Activated naive CD8-positive, alpha-beta T cell (primary cell): Measurements from ENCODE around the gene PTGER2.

Experiments
- H3K27ac Mint-ChIP-seq: one replicate; pipeline ENCODE4 v1.8.0; 2021; ENCODE audit warnings: mixed read lengths
- H3K27me3 Mint-ChIP-seq: one replicate; pipeline ENCODE4 v1.8.0; 2021; ENCODE audit warnings: mixed read lengths
- H3K36me3 Mint-ChIP-seq: one replicate; pipeline ENCODE4 v1.8.0; 2021; ENCODE audit warnings: mixed read lengths
- H3K4me1 Mint-ChIP-seq: one replicate; pipeline ENCODE4 v1.8.0; 2021; ENCODE audit warnings: low read depth, mixed read lengths
- H3K4me3 Mint-ChIP-seq: one replicate; pipeline ENCODE4 v1.8.0; 2021; ENCODE audit warnings: mild to moderate bottlenecking, mixed read lengths
- H3K9me3 Mint-ChIP-seq: one replicate; pipeline ENCODE4 v1.8.0; 2021; ENCODE audit warnings: low read depth, mixed read lengths

PTGER2 gene

GRCh38 chr14:52342849-52343596, 28.9 kb downstream of the PTGER2 start:
- Mint-ChIP-seq H3K4me1 (peaks cover 7% of the 10 kb centered on the region), H3K4me3 (no peak overlapping the region), H3K27ac (no peak overlapping the region), H3K9me3 (peaks cover 3% of the 10 kb centered on the region), H3K27me3 (no peaks in the 10 kb centered on the region), H3K36me3 (peaks cover 3% of the 10 kb centered on the region)

GRCh38 chr14:52346778-52347177, 32.7 kb downstream of the PTGER2 start:
- Mint-ChIP-seq H3K27me3 (no peaks in the 10 kb centered on the region), H3K9me3 (peaks cover 3% of the 10 kb centered on the region), H3K4me1 (peaks cover 27% of the 10 kb centered on the region), H3K27ac (no peak overlapping the region), H3K4me3 (no peak overlapping the region), H3K36me3 (no peaks in the 10 kb centered on the region)

- H3K9me3 Mint-ChIP-seq = peaks cover 3% of the 10 kb centered on the region
- no peaks in the 10 kb centered on the region for H3K27me3 Mint-ChIP-seq
- peaks cover 40% of the 10 kb centered on the region for H3K4me1 Mint-ChIP-seq
- H3K36me3 Mint-ChIP-seq = no peaks in the 10 kb centered on the region
- H3K27ac Mint-ChIP-seq = no peak overlapping the region
- no peak overlapping the region for H3K4me3 Mint-ChIP-seq
Observed at GRCh38 chr14:52348279-52348678, 34.2 kb downstream of the PTGER2 start.

- H3K4me3 Mint-ChIP-seq = no peak overlapping the region
- no peaks in the 10 kb centered on the region for H3K27me3 Mint-ChIP-seq
- peaks cover 3% of the 10 kb centered on the region for H3K9me3 Mint-ChIP-seq
- no peaks in the 10 kb centered on the region for H3K36me3 Mint-ChIP-seq
- peaks cover 45% of the 10 kb centered on the region for H3K4me1 Mint-ChIP-seq
- no peak overlapping the region for H3K27ac Mint-ChIP-seq
Observed at GRCh38 chr14:52348776-52349175, 34.7 kb downstream of the PTGER2 start.

- H3K9me3 Mint-ChIP-seq = peaks cover 3% of the 10 kb centered on the region
- no peaks in the 10 kb centered on the region for H3K36me3 Mint-ChIP-seq
- peak overlapping the region; percentile 64 for H3K27ac Mint-ChIP-seq
- H3K4me3 Mint-ChIP-seq = no peak overlapping the region
- H3K27me3 Mint-ChIP-seq = no peaks in the 10 kb centered on the region
- H3K4me1 Mint-ChIP-seq = peaks cover 55% of the 10 kb centered on the region
Observed at GRCh38 chr14:52349731-52350130, 35.6 kb downstream of the PTGER2 start.

- Mint-ChIP-seq H3K9me3 (no peaks in the 10 kb centered on the region), H3K4me3 (peak overlapping the region; percentile 31), H3K27me3 (no peaks in the 10 kb centered on the region), H3K36me3 (peaks cover 2% of the 10 kb centered on the region), H3K27ac (peak overlapping the region; percentile 82), H3K4me1 (peaks cover 62% of the 10 kb centered on the region)
Observed at GRCh38 chr14:52350445-52350844, 36.3 kb downstream of the PTGER2 start.

- Mint-ChIP-seq H3K4me1 (peaks cover 69% of the 10 kb centered on the region), H3K36me3 (peaks cover 5% of the 10 kb centered on the region)
Observed at GRCh38 chr14:52351233-52352060, 37.3 kb downstream of the PTGER2 start.

GRCh38 chr14:52352061-52352491, 38.0 kb downstream of the PTGER2 start:
- Mint-ChIP-seq H3K36me3 (peaks cover 5% of the 10 kb centered on the region), H3K4me3 (peak overlapping the region; percentile 72), H3K9me3 (no peaks in the 10 kb centered on the region), H3K27ac (peak overlapping the region; percentile 93), H3K27me3 (no peaks in the 10 kb centered on the region), H3K4me1 (peaks cover 69% of the 10 kb centered on the region)

More at GRCh38 chr14:52351233-52352060, 37.3 kb downstream of the PTGER2 start:
- Mint-ChIP-seq H3K4me3 (peak overlapping the region; percentile 72), H3K27ac (peak overlapping the region; percentile 93), H3K9me3 (no peaks in the 10 kb centered on the region), H3K27me3 (no peaks in the 10 kb centered on the region)

GRCh38 chr14:52352569-52352968, 38.5 kb downstream of the PTGER2 start:
- peak overlapping the region; percentile 93 for H3K27ac Mint-ChIP-seq
- peaks cover 69% of the 10 kb centered on the region for H3K4me1 Mint-ChIP-seq
- peak overlapping the region; percentile 72 for H3K4me3 Mint-ChIP-seq
- no peaks in the 10 kb centered on the region for H3K9me3 Mint-ChIP-seq
- no peaks in the 10 kb centered on the region for H3K27me3 Mint-ChIP-seq
- peaks cover 5% of the 10 kb centered on the region for H3K36me3 Mint-ChIP-seq

- Mint-ChIP-seq H3K9me3 (no peaks in the 10 kb centered on the region), H3K36me3 (peaks cover 5% of the 10 kb centered on the region), H3K27me3 (no peaks in the 10 kb centered on the region), H3K4me1 (peaks cover 66% of the 10 kb centered on the region), H3K4me3 (no peak overlapping the region), H3K27ac (no peak overlapping the region)
Observed at GRCh38 chr14:52354242-52354641, 40.1 kb downstream of the PTGER2 start.

- Mint-ChIP-seq H3K36me3 (peaks cover 5% of the 10 kb centered on the region), H3K27ac (peak overlapping the region; percentile 34), H3K9me3 (no peaks in the 10 kb centered on the region), H3K27me3 (no peaks in the 10 kb centered on the region), H3K4me3 (no peak overlapping the region), H3K4me1 (peaks cover 60% of the 10 kb centered on the region)
Observed at GRCh38 chr14:52355016-52355431, 40.9 kb downstream of the PTGER2 start.

- Mint-ChIP-seq H3K4me1 (peaks cover 56% of the 10 kb centered on the region), H3K4me3 (no peak overlapping the region), H3K36me3 (peaks cover 5% of the 10 kb centered on the region), H3K9me3 (no peaks in the 10 kb centered on the region), H3K27ac (no peak overlapping the region), H3K27me3 (no peaks in the 10 kb centered on the region)
Observed at GRCh38 chr14:52355526-52355925, 41.4 kb downstream of the PTGER2 start.

- Mint-ChIP-seq H3K27me3 (no peaks in the 10 kb centered on the region), H3K9me3 (no peaks in the 10 kb centered on the region), H3K27ac (no peak overlapping the region), H3K36me3 (peaks cover 5% of the 10 kb centered on the region), H3K4me3 (no peak overlapping the region), H3K4me1 (peaks cover 55% of the 10 kb centered on the region)
Observed at GRCh38 chr14:52356025-52356424, 41.9 kb downstream of the PTGER2 start.

GRCh38 chr14:52360831-52361230, 46.7 kb downstream of the PTGER2 start:
- Mint-ChIP-seq H3K4me3 (no peak overlapping the region), H3K27ac (no peak overlapping the region), H3K36me3 (peaks cover 3% of the 10 kb centered on the region), H3K27me3 (no peaks in the 10 kb centered on the region), H3K4me1 (peaks cover 9% of the 10 kb centered on the region), H3K9me3 (no peaks in the 10 kb centered on the region)

- no peak overlapping the region for H3K27ac Mint-ChIP-seq
Observed at GRCh38 chr14:52363041-52363704, 49.1 kb downstream of the PTGER2 start.

More at GRCh38 chr14:52363041-52363704, 49.1 kb downstream of the PTGER2 start:
- Mint-ChIP-seq H3K27me3 (no peaks in the 10 kb centered on the region), H3K9me3 (no peaks in the 10 kb centered on the region), H3K4me3 (no peak overlapping the region), H3K4me1 (peaks cover 6% of the 10 kb centered on the region), H3K36me3 (no peaks in the 10 kb centered on the region)
